Neural cell (in vitro differentiated cells): ENCODE results near the gene TMEM74B. TPM values are rescaled to one million over a fixed set of nuclear protein-coding genes. Genes with fewer than 3 reads are reported as not detected.

Source experiments
- H2AFZ ChIP-seq: fragments of 200-600, 300-800 bp; sonication (generic), shearing (Covaris generic); 2 replicates; pipeline ENCODE4 v1.6.0; 2014; ENCODE audit warnings: low read depth, mild to moderate bottlenecking, antibody characterized with exemption, low read length, moderate library complexity
- H3F3A ChIP-seq: fragments of 200-600 bp; shearing (Covaris generic); 2 replicates; pipeline ENCODE4 v1.6.1; 2016; ENCODE audit warnings: mild to moderate bottlenecking, moderate library complexity, mixed read lengths, antibody characterized with exemption, low read length; ENCODE audit not compliant: insufficient read depth, poor library complexity, severe bottlenecking
- H3K27ac ChIP-seq: fragments of 200-600, 300-800 bp; sonication (generic), shearing (Covaris generic); 2 replicates; pipeline ENCODE4 v1.5.1; 2014; ENCODE audit warnings: mild to moderate bottlenecking, low read length, moderate library complexity
- H3K27me3 ChIP-seq: fragments of 300-800, 200-600 bp; sonication (generic), shearing (Covaris generic); 2 replicates; pipeline ENCODE4 v1.6.0; 2014; ENCODE audit warnings: mild to moderate bottlenecking, low read depth, low read length, moderate library complexity; ENCODE audit not compliant: insufficient read depth
- H3K36me3 ChIP-seq: fragments of 300-800, 200-600 bp; sonication (generic), shearing (Covaris generic); 2 replicates; pipeline ENCODE4 v1.5.1; 2014; ENCODE audit warnings: mild to moderate bottlenecking, antibody characterized with exemption, low read length, moderate library complexity; ENCODE audit not compliant: insufficient read depth
- H3K4me2 ChIP-seq: fragments of 300-800, 200-600 bp; sonication (generic), shearing (Covaris generic); 2 replicates; pipeline ENCODE4 v1.6.0; 2014; ENCODE audit warnings: mild to moderate bottlenecking, low read length
- H3K4me3 ChIP-seq: fragments of 300-800, 200-600 bp; sonication (generic), shearing (Covaris generic); 2 replicates; pipeline ENCODE4 v1.5.1; 2014; ENCODE audit warnings: mild to moderate bottlenecking, low read length, moderate library complexity
- H3K79me2 ChIP-seq: fragments of 200-600 bp; shearing (Covaris generic); replicated peaks from 2 replicates; pipeline ENCODE4 v1.6.0; 2014; ENCODE audit warnings: mild to moderate bottlenecking, low read length, moderate library complexity; ENCODE audit not compliant: insufficient read depth
- H3K9ac ChIP-seq: fragments of 300-800, 200-600 bp; sonication (generic), shearing (Covaris generic); 2 replicates; pipeline ENCODE4 v1.6.1; 2016; ENCODE audit warnings: mild to moderate bottlenecking, low read length, mixed read lengths
- H3K9me2 ChIP-seq: fragments of 200-600 bp; shearing (Covaris generic); 2 replicates; pipeline ENCODE4 v1.6.1; 2016; ENCODE audit warnings: mild to moderate bottlenecking, low read length, mixed read lengths; ENCODE audit not compliant: insufficient read depth
- H3K9me3 ChIP-seq: fragments of 200-600, 300-800 bp; sonication (generic), shearing (Covaris generic); 2 replicates; pipeline ENCODE4 v1.6.1; 2016; ENCODE audit warnings: mild to moderate bottlenecking, mixed run types, low read length, moderate library complexity, mixed read lengths
- H4K20me1 ChIP-seq: fragments of 200-600 bp; shearing (Covaris generic); 2 replicates; pipeline ENCODE4 v1.6.1; 2016; ENCODE audit warnings: mild to moderate bottlenecking, mixed run types; ENCODE audit not compliant: insufficient read depth
- CTCF ChIP-seq: fragments of 450-650 bp; IDR thresholded peaks from 2 replicates; pipeline ENCODE4 v1.5.1; 2014; ENCODE audit warnings: antibody characterized with exemption, mild to moderate bottlenecking, moderate library complexity; ENCODE audit not compliant: poor library complexity, severe bottlenecking
- EP300 ChIP-seq: fragments of 450-650 bp; conservative IDR thresholded peaks from 2 replicates; pipeline ENCODE4 v1.6.1; 2014; ENCODE audit warnings: antibody characterized with exemption, mild to moderate bottlenecking, moderate library complexity; ENCODE audit not compliant: poor library complexity, severe bottlenecking
- EZH2 ChIP-seq: fragments of 200-600, 300-800 bp; shearing (Covaris generic), sonication (generic); IDR thresholded peaks from 2 replicates; pipeline ENCODE4 v1.6.1; 2014; ENCODE audit warnings: antibody characterized with exemption, low read length, borderline replicate concordance, mild to moderate bottlenecking; ENCODE audit not compliant: insufficient read depth, poor library complexity, severe bottlenecking
- MXI1 ChIP-seq: fragments of 450-650 bp; conservative IDR thresholded peaks from 2 replicates; pipeline ENCODE4 v1.6.1; 2014; ENCODE audit warnings: antibody characterized with exemption, mild to moderate bottlenecking; ENCODE audit not compliant: poor library complexity, severe bottlenecking
- POLR2AphosphoS5 ChIP-seq: IDR thresholded peaks from 2 replicates; pipeline ENCODE4 v1.6.1; 2012
- RAD21 ChIP-seq: fragments of 450-650 bp; conservative IDR thresholded peaks from 2 replicates; pipeline ENCODE4 v1.6.1; 2014; ENCODE audit warnings: antibody characterized with exemption, mild to moderate bottlenecking, moderate library complexity
- REST ChIP-seq: IDR thresholded peaks from 2 replicates; pipeline ENCODE4 v1.6.1; 2012; ENCODE audit warnings: borderline replicate concordance
- SMC3 ChIP-seq: fragments of 450-650 bp; conservative IDR thresholded peaks from 2 replicates; pipeline ENCODE4 v1.6.1; 2014; ENCODE audit warnings: antibody characterized with exemption, mild to moderate bottlenecking, moderate library complexity; ENCODE audit not compliant: poor library complexity
- TAF1 ChIP-seq: IDR thresholded peaks from 2 replicates; pipeline ENCODE4 v1.6.1; 2012; ENCODE audit warnings: low read depth
- polyA plus RNA-seq: library from polyadenylated mRNA; depleted of rRNA; stranded (reverse); fragments of >200 nt; gene quantifications from 2 replicates; pipeline ENCODE4 v1.2.3, GENCODE V29; 2014

The TMEM74B gene
- polyA plus RNA-seq, 1 donor from 2014 or later = 155 TPM

- TF ChIP-seq EP300 (no peak), SMC3 (no peak), POLR2AphosphoS5 (no peak), MXI1 (no peak), TAF1 (no peak), REST (no peak), RAD21 (no peak), EZH2 (no peak)
- Histone ChIP-seq H2AFZ (no peak overlapping the region), H4K20me1 (no peaks in the 10 kb centered on the region), H3K4me2 (no peak overlapping the region), H3K4me3 (no peak overlapping the region), H3K27ac (no peak overlapping the region), H3K27me3 (no peaks in the 10 kb centered on the region), H3K36me3 (peaks cover 21% of the 10 kb centered on the region), H3K9ac (no peak overlapping the region), H3K9me3 (no peaks in the 10 kb centered on the region), H3K79me2 (no peaks in the 10 kb centered on the region), H3K9me2 (no peaks in the 10 kb centered on the region), H3F3A (no peaks in the 10 kb centered on the region)
Observed at GRCh38 chr20:1163105-1163504, 21.7 kb downstream of the TMEM74B start.

- H3K9me3 ChIP-seq = no peaks in the 10 kb centered on the region
- H3K9me2 ChIP-seq = no peaks in the 10 kb centered on the region
- H3K27ac ChIP-seq = no peak overlapping the region
- no peaks in the 10 kb centered on the region for H3K79me2 ChIP-seq
- H3K27me3 ChIP-seq = no peaks in the 10 kb centered on the region
- TF ChIP-seq RAD21 = no peak
- TF ChIP-seq CTCF = no peak
- TF ChIP-seq MXI1 = no peak
- TF ChIP-seq EZH2 = no peak
- no peak for TF ChIP-seq REST
- no peak for TF ChIP-seq TAF1
- H3K9ac ChIP-seq = no peak overlapping the region
- H2AFZ ChIP-seq = no peak overlapping the region
- H3K4me3 ChIP-seq = no peak overlapping the region
- H3K4me2 ChIP-seq = no peak overlapping the region
- H3F3A ChIP-seq = no peaks in the 10 kb centered on the region
- H4K20me1 ChIP-seq = no peaks in the 10 kb centered on the region
- peaks cover 21% of the 10 kb centered on the region for H3K36me3 ChIP-seq
Observed at GRCh38 chr20:1160991-1161390, 23.8 kb downstream of the TMEM74B start.
